ENCODE data around the gene HBQ1.
"Not testable (repeated sequence)": the region's sequence is repeated elsewhere in the genome, so short reads cannot be mapped to it uniquely, and the experiment has no call there.

Gene HBQ1

DNA sequence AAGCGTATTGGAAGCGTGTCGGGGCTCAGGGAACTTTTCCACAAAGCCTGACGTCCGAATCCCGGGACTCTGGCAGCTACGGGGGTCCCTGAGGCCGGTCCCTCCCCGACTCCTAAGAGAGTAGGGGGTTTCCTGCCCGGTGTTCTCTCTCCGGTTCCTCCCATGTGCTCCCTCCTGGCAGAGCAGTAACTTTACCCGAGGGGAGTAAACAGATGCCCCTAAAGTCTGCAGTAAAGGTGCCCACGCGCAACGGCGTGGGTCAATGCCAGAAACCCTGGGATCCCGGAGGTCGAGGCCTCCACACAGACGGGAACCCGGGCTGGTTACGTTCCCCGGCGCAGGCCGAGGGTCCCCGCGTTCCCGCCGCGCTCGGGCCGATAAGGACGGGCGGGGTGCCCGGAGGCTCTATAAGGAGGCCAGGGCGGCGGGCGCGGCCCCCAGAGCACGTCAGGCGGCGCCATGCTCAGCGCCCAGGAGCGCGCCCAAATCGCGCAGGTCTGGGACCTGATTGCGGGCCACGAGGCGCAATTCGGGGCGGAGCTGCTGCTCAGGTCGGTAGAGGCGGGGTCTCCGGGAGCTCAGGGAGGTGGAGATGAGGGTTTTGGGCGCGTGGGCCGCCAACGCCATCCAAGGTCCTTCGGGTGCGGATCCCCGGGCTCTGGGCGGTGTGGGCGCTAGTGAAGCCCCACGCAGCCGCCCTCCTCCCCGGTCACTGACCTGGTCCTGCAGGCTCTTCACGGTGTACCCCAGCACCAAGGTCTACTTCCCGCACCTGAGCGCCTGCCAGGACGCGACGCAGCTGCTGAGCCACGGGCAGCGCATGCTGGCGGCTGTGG, 14.5 kb upstream of the HBQ1 start, which contains the start of gene HBM:
HBM (plus strand) TSS at position 440 of the 836 bp plus-strand sequence; CDS start at position 460, 20 bp downstream.
- ATAC-seq (replicated peaks) (peak in 1 of 2 donors; percentile 18), DNase-seq (no peak)
- Mint-ChIP-seq H3K27me3 (peaks cover 50 to 73% of the 10 kb centered on the region in 2 donors), H3K27ac (no peak within 1 kb of the TSS), H3K36me3 (no peaks in the 10 kb centered on the region), H3K9me3 (no peaks in the 10 kb centered on the region), H3K4me3 (peak within 1 kb of the TSS; percentile 41 to 78), H3K4me1 (peaks cover 3 to 19% of the 10 kb centered on the region in 2 donors)

DNA sequence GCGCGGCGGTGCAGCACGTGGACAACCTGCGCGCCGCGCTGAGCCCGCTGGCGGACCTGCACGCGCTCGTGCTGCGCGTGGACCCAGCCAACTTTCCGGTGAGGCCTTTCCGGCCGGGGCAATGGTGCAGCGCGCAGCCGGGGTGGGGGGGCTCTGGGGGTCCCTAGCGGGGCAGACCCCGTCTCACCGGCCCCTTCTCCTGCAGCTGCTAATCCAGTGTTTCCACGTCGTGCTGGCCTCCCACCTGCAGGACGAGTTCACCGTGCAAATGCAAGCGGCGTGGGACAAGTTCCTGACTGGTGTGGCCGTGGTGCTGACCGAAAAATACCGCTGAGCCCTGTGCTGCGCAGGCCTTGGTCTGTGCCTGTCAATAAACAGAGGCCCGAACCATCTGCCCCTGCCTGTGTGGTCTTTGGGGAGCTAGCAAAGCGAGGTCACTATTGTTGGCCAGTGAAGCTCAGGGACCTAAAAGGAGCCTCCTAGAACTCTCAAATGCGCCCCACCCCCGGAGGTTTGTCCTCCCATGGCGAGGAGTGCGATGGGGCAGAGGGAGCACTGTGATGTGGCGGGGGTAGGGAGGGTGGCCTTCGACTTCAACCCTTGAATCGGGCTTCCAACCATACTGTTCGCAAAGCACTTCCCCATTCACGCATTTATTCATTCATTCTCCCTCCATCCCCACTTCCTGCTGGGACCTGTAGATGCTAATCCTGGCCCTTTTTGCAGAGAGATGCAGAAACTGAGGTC, 13.7 kb upstream of the HBQ1 start:
- DNase-seq (no peak), ATAC-seq (replicated peaks) (no peak)
- Mint-ChIP-seq H3K27me3 (peaks cover 47 to 72% of the 10 kb centered on the region in 2 donors), H3K36me3 (no peaks in the 10 kb centered on the region), H3K4me1 (peaks cover 3 to 19% of the 10 kb centered on the region in 2 donors), H3K4me3 (peak overlapping the region in 1 of 2 donors; percentile 14), H3K9me3 (no peaks in the 10 kb centered on the region), H3K27ac (no peak overlapping the region)

- Mint-ChIP-seq H3K27me3 (peaks cover 48 to 71% of the 10 kb centered on the region in 2 donors), H3K27ac (no peak overlapping the region)
- ATAC-seq (replicated peaks): no peak
Observed at GRCh38 chr16:167122-167690, 13.1 kb upstream of the HBQ1 start.

GRCh38 chr16:168424-168823, 11.8 kb upstream of the HBQ1 start:
- Mint-ChIP-seq H3K4me3 (no peak overlapping the region), H3K27me3 (peaks cover 42 to 69% of the 10 kb centered on the region in 2 donors)

More at GRCh38 chr16:167122-167690, 13.1 kb upstream of the HBQ1 start:
- DNase-seq: no peak
- H3K4me3 Mint-ChIP-seq: peak overlapping the region in 1 of 2 donors; percentile 14
- H3K4me1 Mint-ChIP-seq: peaks cover 3 to 24% of the 10 kb centered on the region in 2 donors
- H3K36me3 Mint-ChIP-seq: no peaks in the 10 kb centered on the region
- no peaks in the 10 kb centered on the region for H3K9me3 Mint-ChIP-seq

GRCh38 chr16:169014-169413, 11.2 kb upstream of the HBQ1 start:
- Mint-ChIP-seq H3K4me3 (no peak overlapping the region), H3K9me3 (no peaks in the 10 kb centered on the region), H3K27ac (no peak overlapping the region), H3K36me3 (no peaks in the 10 kb centered on the region), H3K27me3 (peaks cover 42 to 75% of the 10 kb centered on the region in 2 donors), H3K4me1 (peaks cover 7 to 32% of the 10 kb centered on the region in 2 donors)
- ATAC-seq (replicated peaks): no peak
- DNase-seq: no peak

More at GRCh38 chr16:168424-168823, 11.8 kb upstream of the HBQ1 start:
- no peaks in the 10 kb centered on the region for H3K9me3 Mint-ChIP-seq
- DNase-seq (no peak), ATAC-seq (replicated peaks) (no peak)
- no peak overlapping the region for H3K27ac Mint-ChIP-seq
- H3K36me3 Mint-ChIP-seq: no peaks in the 10 kb centered on the region
- peaks cover 4 to 27% of the 10 kb centered on the region in 2 donors for H3K4me1 Mint-ChIP-seq

GRCh38 chr16:170088-170507, 10.2 kb upstream of the HBQ1 start:
- not testable (repeated sequence) for H3K4me3 Mint-ChIP-seq; H3K27ac Mint-ChIP-seq; ATAC-seq (replicated peaks); DNase-seq; H3K36me3 Mint-ChIP-seq; H3K9me3 Mint-ChIP-seq
- Mint-ChIP-seq H3K27me3 (peaks cover 51 to 83% of the 10 kb centered on the region in 2 donors), H3K4me1 (peaks cover 15 to 40% of the 10 kb centered on the region in 2 donors)

DNA sequence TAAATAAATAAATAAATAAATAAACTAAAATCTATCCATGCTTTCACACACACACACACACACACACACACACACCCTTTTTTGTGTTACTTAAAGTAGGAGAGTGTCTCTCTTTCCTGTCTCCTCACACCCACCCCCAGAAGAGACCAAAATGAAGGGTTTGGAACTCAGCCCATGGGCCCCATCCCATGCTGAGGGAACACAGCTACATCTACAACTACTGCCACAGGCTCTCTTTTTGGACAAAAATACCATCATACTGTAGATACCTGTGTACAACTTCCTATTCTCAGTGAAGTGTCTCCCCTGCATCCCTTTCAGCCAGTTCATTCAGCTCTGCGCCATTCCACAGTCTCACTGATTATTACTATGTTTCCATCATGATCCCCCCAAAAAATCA, 9.5 kb upstream of the HBQ1 start:
- Mint-ChIP-seq H3K36me3 (no peaks in the 10 kb centered on the region), H3K27ac (no peak overlapping the region)

GRCh38 chr16:172374-172941, 7.8 kb upstream of the HBQ1 start, which contains the start of gene HBA2:
HBA2 (plus strand) TSS chr16:172876; CDS start chr16:172913, 37 bp downstream.
- H3K27ac Mint-ChIP-seq: peak within 1 kb of the TSS; percentile 42
- not testable (repeated sequence) for DNase-seq, H3K9me3 Mint-ChIP-seq, H3K36me3 Mint-ChIP-seq
- peak within 1 kb of the TSS; percentile 62 to 66 for H3K4me3 Mint-ChIP-seq
- ATAC-seq (replicated peaks): peak; percentile 27 to 33
- H3K27me3 Mint-ChIP-seq: peaks cover 50 to 76% of the 10 kb centered on the region in 2 donors
- H3K4me1 Mint-ChIP-seq: peaks cover 17 to 30% of the 10 kb centered on the region in 2 donors

More for the DNA sequence above, 9.5 kb upstream of the HBQ1 start:
- Mint-ChIP-seq H3K4me1 (peaks cover 19 to 40% of the 10 kb centered on the region in 2 donors), H3K9me3 (no peaks in the 10 kb centered on the region), H3K4me3 (no peak overlapping the region), H3K27me3 (peaks cover 57 to 83% of the 10 kb centered on the region in 2 donors)
- no peak for DNase-seq
- no peak for ATAC-seq (replicated peaks)

- ATAC-seq (replicated peaks): not testable (repeated sequence)
Observed at GRCh38 chr16:173211-173854, 6.9 kb upstream of the HBQ1 start.

DNA sequence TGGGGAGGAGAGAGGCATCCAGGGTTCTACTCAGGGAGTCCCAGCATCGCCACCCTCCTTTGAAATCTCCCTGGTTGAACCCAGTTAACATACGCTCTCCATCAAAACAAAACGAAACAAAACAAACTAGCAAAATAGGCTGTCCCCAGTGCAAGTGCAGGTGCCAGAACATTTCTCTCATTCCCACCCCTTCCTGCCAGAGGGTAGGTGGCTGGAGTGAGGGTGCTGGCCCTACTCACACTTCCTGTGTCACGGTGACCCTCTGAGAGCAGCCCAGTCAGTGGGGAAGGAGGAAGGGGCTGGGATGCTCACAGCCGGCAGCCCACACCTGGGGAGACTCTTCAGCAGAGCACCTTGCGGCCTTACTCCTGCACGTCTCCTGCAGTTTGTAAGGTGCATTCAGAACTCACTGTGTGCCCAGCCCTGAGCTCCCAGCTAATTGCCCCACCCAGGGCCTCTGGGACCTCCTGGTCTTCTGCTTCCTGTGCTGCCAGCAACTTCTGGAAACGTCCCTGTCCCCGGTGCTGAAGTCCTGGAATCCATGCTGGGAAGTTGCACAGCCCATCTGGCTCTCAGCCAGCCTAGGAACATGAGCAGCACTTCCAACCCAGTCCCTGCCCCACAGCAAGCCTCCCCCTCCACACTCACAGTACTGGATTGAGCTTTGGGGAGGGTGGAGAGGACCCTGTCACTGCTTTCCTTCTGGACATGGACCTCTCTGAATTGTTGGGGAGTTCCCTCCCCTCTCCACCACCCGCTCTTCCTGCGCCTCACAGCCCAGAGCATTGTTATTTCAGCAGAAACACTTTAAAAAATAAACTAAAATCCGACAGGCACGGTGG, 6.1 kb upstream of the HBQ1 start:
- DNase-seq; ATAC-seq (replicated peaks); H3K4me3 Mint-ChIP-seq; H3K36me3 Mint-ChIP-seq; H3K9me3 Mint-ChIP-seq: not testable (repeated sequence)
- Mint-ChIP-seq H3K27me3 (peaks cover 49 to 71% of the 10 kb centered on the region in 2 donors), H3K27ac (peak overlapping the region; percentile 28), H3K4me1 (peaks cover 17 to 35% of the 10 kb centered on the region in 2 donors)

More at GRCh38 chr16:173211-173854, 6.9 kb upstream of the HBQ1 start:
- H3K9me3 Mint-ChIP-seq, H3K36me3 Mint-ChIP-seq, DNase-seq: not testable (repeated sequence)
- Mint-ChIP-seq H3K4me1 (peaks cover 17 to 35% of the 10 kb centered on the region in 2 donors), H3K27me3 (peaks cover 53 to 76% of the 10 kb centered on the region in 2 donors), H3K27ac (peak overlapping the region; percentile 37), H3K4me3 (peak overlapping the region; percentile 62 to 66)

DNA sequence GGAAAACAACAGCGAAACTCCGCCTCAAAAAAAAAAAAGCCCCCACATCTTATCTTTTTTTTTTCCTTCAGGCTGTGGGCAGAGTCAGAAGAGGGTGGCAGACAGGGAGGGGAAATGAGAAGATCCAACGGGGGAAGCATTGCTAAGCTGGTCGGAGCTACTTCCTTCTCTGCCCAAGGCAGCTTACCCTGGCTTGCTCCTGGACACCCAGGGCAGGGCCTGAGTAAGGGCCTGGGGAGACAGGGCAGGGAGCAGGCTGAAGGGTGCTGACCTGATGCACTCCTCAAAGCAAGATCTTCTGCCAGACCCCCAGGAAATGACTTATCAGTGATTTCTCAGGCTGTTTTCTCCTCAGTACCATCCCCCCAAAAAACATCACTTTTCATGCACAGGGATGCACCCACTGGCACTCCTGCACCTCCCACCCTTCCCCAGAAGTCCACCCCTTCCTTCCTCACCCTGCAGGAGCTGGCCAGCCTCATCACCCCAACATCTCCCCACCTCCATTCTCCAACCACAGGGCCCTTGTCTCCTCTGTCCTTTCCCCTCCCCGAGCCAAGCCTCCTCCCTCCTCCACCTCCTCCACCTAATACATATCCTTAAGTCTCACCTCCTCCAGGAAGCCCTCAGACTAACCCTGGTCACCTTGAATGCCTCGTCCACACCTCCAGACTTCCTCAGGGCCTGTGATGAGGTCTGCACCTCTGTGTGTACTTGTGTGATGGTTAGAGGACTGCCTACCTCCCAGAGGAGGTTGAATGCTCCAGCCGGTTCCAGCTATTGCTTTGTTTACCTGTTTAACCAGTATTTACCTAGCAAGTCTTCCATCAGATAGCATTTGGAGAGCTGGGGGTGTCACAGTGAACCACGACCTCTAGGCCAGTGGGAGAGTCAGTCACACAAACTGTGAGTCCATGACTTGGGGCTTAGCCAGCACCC, 5.0 kb upstream of the HBQ1 start:
- H3K9me3 Mint-ChIP-seq: no peaks in the 10 kb centered on the region
- H3K27ac Mint-ChIP-seq: peak overlapping the region; percentile 76
- H3K27me3 Mint-ChIP-seq: peaks cover 46 to 60% of the 10 kb centered on the region in 2 donors
- peak overlapping the region; percentile 6 to 35 for H3K4me3 Mint-ChIP-seq
- peaks cover 17 to 39% of the 10 kb centered on the region in 2 donors for H3K4me1 Mint-ChIP-seq
- H3K36me3 Mint-ChIP-seq: no peaks in the 10 kb centered on the region
- no peak for ATAC-seq (replicated peaks)
- no peak for DNase-seq

- peak overlapping the region in 1 of 2 donors; percentile 47 for H3K4me3 Mint-ChIP-seq
- peaks cover 18 to 40% of the 10 kb centered on the region in 2 donors for H3K4me1 Mint-ChIP-seq
- H3K9me3 Mint-ChIP-seq, H3K36me3 Mint-ChIP-seq, DNase-seq, H3K27ac Mint-ChIP-seq: not testable (repeated sequence)
- ATAC-seq (replicated peaks): peak in 1 of 2 donors; percentile 3
- H3K27me3 Mint-ChIP-seq: peaks cover 40 to 52% of the 10 kb centered on the region in 2 donors
Observed at GRCh38 chr16:176006-176405, 4.3 kb upstream of the HBQ1 start.
